HG03103 (cell line): Measurements from ENCODE around the gene STARD3.
"Not testable (repeated sequence)": the region's sequence is repeated elsewhere in the genome, so short reads cannot be mapped to it uniquely, and the experiment has no call there.

Experiments
- ATAC-seq: cut with Tn5 transposase; IDR thresholded peaks from one replicate; pipeline ENCODE4 v1.9.1; 2021; ENCODE audit warnings: low read depth; ENCODE audit not compliant: unreplicated experiment

The STARD3 gene

DNA sequence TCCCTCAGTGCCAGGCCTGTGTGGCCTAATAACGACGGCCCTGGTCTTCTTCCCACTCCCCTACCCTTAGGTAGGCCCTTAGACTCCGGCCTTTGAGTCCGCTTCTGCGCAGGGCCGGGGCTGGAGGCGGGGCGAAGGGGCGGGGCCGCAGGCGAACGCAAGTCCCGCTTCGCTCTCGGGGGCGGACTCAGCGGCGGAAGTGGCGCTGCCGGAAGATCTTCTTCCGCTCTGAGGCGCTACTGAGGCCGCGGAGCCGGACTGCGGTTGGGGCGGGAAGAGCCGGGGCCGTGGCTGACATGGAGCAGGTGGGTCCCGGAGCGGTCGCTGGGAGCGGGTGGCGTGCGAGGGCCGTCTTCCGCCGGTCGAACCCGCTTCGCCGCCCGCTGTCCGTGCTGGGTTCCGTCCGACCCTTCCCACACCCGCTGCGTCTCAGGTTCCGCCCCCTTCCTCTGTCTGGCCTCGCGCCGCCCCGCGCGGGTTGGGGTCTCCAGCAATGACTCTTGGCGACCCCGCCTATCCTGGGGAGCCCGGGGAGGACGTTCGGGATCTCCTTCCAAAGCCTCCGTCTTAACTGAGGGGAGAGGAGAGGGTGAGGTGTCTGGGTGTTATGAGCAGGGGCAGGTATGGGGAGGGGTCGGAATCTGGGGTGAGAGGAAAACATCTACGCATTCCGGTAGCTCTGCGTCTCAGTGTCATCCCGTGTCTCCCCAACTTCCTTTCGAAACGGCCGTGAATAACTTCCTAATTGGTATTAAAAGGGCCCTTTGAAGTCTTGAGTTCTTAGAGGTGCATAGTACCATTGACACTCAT lies at the start of gene STARD3:
STARD3 (plus strand) TSS at position 218 of the 810 bp plus-strand sequence. CDS start 16,388 bp downstream, outside the sequence.
- no peak for ATAC-seq

DNA sequence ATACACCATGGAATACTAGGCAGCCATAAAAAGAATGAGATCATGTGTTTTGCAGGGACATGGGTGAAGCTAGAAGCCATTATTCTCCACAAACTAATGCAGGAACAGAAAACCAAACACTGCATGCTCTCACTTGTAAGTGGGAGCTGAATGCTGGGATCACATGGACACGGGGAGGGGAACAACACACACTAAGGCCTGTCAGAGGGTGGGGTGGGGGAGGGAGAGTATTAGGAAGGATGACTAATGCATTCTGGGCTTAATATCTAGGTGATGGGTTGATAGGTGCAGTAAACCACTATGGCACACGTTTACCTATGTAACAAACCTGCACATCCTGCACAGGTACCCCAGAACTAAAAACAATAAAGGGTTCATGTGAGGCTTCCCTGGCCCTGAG lies 46.8 kb upstream of the STARD3 start:
- not testable (repeated sequence) for ATAC-seq

DNA sequence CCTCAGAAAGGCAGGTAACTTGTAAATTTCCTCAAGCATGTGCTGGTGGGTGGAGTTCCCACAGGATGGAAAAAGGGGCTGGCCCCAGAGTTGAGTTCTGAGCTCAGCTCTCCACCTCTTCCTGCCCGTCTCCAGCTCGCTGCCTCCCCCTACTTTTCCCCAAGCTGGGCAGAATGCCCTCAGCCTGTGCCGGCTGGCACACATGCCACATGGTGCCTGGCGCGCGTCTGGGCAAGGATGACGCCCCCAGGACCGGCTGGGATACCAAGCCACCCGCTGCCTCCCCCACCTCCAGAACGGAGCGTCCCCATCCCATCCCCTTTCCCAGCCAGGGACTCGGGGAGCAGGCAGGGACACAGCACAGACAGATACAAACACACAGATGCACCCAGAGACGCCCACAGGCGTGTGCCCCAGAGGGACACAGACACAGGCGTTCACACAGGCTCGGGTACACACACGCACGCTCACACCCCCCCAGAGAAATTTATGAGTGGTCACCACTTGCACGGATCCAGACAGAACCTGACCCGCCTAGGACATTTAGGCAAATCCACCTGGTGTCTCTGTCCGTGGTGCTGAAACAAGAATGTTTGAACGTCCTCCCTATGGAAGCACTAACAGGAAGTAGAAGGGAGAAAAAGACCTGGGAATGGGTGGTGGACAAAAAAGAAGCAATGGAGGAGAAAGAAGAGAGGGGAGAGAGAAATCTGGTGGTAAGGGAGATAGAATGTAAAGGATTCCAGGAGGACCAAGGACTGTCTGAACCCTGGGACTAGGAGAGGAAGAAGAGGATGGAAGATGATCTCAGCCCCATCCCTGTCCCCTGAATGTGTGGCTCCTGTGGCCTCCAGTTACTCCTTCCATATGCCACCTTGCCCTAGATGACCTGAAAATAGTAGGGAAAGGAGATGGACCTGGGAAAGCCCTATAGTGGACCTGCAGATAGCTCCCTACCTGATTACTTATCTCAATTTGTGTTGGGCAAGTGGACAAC lies 44.7 kb upstream of the STARD3 start:
- no peak for ATAC-seq

DNA sequence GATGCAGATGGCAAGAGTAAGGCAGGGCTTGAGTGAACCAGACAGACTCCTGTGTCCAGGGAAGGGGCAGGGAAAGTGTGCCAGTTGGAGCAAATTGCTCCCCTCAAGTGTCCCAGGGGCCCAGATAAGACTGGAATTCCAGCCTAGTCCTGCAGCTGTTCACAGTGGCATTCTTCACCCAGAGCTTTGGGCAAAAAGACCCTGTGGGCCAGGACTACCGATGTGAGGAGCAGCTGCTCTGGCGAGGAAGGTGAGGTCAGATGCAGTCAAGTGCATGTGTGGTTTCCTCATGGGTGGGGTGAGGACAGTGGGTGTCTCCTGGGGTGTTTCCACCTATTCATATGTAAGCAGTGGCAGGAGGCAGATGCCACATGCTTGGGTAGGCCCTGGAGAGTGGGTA lies 43.6 kb upstream of the STARD3 start:
- ATAC-seq: no peak

DNA sequence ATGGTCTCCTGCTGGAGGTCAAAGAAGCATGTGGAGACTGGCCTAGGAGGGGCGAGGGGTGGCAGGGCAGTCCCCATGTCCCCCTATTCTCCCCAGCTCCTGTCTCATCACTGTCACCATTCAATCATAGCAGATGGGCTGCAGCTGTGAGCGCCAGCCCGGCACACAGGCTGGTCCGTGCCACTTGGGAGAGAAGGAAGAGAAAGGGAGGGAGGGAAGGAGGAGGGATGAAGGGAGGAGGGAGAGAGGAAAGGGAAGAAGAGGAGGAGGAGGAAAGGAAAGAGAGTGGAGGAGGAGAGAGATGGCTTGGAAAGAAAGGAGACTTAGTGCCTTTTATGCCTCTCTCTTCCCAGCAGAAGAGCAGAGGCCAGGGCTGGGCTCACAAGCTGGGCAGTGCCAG lies 41.6 kb upstream of the STARD3 start:
- ATAC-seq: no peak

DNA sequence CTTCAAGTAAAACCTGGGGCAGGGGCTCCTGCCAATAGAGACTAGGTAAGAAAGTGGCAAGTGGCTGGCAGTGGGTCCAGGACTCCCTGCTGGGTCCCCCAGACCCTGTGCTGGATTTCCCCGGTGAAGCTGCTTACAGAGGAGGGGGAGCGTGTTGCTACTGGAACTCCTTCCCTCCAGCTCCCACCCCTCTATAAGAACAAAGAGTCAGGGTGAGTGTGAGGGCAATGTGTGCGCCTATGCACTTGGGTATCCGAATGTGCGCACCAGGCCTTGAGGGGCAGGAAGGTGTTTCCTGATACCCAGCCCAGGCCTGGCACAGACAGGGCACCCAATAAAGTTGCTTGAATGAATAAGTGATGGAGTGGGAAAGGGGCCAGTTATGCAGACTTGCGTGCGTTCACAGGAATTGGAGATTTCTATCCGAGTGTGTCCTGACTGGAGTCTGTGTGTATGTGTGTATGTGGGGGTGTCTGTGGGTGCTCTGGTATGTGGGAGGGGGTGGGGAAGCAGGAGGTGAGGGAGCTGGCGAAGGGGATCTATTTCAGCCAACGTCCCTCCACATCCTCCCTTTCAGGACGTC lies 40.9 kb upstream of the STARD3 start:
- no peak for ATAC-seq

DNA sequence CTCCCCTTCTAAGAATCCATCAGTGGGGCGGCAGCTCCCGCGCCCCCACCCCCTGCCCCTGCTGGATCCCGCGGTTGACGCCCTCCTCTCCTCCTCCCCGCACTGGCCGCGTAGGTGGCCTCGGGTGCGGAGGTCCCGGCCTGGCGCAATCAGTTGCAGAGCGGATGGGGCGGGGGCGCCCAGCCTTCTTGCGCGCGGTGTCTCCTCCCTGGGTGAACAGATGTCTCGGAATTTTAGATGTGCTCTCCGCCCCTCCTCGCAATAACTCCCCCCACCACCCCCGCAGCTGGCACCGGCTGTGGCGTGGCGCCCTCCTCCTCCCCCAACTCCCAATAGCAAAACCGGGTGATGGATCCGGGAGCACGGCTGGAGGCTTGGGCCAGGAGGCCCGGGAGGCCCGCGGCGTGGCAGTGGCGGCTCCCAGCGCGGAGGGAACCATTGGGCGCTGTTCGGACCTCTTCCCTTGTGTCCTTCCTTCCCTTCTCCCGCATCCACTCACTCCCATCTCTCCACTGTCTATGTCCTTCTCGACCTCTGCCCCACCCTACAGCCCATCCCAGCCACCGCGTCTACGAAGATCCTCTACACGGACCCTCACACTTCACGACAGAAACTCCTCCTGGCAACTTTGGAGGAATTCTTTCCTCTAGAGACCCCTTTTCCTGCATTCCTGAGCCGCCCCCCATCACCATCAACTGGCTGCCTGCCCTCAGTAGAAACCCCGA lies 40.2 kb upstream of the STARD3 start:
- no peak for ATAC-seq

DNA sequence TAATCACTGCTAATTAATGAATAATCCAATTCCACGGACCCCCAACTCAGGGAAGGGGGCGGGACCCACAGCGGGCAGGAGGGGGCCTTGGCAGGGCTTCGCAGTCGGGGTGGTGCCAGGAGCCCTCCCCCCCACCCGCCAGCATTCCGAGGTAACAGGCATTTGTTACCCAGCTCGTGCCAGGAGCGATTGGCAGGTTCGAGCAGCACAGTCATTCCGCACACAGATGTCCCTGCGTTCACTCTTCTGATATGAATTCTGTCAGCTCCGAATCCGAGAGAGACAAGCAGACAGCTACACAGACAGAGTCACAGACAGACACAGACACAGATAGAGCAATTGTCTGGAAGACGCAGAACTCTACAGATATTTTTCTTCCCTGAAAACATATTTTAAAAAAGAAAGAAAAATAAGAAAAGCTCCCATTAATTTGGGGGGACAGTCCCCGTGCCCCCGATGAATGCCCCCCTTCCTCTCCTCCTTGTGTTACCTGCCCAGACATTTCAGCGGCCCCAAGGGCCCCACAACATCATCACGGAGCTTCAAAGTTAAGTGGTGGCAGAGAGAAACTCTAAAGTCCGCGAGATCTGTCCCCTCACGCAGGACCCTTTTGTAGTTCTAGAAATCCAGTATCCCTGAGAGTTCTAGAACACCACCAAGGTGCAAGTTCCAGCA lies 39.4 kb upstream of the STARD3 start:
- ATAC-seq: no peak

DNA sequence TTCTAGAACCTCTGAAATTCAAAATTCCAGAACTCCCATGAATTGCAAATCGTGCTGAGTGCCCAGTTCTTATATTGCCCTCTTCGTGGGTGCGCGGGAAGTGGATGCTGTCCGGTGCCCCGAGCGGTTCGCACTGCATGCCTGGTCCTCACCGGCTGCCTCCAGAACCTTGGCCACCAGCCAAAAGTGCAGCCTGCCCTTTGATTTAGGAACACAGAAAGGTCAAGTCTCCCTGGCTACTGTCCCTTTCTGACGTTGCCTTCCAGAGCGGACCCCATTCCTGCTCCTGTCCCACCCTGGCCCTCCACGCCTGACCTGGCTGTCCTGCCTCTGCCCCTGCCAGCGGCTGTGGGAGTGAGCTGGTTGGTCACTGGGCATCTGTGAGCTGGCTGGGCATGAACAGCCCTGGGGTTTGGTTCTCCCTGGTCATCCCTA lies 38.9 kb upstream of the STARD3 start:
- ATAC-seq: no peak

DNA sequence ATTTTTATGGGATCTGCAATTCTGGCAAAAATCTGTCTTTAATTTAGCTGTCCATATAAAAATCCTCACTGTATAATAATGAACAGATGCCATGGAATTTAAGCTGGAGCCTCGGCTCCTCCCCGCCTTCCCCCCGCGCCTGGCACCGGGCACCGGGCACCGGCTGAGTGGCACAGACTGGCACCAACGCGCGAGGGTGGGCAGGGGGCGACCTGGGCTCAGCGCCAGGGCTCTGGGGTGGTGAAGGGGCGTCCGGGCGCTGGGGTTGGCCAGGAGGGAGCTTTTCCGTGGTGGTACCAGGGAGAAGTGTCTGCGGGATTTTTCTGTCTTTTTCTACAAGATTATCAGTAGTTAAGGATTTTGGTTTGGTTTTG lies 38.3 kb upstream of the STARD3 start:
- no peak for ATAC-seq

DNA sequence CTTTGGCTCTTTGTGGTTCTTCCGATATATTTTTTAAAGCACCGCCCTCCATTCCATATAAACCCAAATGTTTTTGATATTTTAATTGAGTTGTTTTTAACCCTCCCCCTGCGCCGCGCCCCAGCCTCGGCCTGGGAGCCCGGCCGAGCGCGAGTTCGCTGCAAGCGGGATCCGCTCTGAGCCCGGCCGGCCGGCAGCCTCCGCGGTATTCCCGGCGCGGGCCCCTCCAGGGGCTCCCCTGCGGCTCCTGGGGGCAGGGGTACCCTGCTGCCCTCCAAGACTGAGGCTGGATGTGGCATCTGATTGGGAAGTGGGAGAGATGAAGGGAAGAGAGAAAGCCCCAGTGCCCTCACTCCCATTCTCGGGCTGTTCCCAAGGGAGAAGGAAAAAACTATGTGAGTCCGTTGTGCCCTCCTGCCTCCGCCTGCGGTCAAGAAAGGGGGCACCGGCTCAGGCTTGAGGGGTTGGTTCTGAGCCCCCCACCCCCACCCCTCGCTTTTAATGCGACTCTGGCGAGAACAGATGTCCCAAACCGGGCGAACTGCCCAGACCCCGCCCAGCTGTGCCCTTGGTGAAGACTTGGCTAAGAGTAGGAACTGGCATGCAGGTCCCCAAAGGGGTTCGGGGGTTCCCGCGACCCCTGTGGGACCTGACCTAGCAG lies 37.8 kb upstream of the STARD3 start:
- ATAC-seq: no peak

DNA sequence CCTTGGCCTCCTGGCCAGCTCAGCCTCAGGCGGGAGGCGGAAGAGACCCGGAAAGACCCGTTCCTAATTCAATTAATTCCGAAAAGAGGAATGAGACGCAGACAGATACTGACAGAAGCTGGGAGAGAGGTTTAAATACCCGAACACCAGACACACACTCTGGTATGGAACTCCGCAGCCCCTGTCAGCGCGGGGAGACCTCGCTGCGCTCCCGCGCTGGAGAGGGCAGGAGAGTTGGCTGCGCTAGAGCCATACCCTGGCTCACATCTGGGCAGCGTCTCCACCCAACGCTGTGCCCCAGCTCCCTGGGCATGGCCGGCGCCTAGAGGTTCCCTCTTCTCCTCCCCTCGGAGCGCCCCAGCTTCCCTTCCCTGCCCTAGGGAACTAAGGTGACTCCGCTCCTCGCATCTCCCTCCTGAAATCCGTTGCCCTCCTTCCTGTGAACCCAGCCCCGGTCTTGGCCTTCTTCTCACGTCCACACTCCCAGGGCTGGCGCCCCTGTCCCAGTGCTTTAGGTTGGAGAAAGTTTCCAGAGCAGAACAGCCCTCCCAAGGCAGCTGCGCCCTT lies 37.2 kb upstream of the STARD3 start:
- no peak for ATAC-seq

DNA sequence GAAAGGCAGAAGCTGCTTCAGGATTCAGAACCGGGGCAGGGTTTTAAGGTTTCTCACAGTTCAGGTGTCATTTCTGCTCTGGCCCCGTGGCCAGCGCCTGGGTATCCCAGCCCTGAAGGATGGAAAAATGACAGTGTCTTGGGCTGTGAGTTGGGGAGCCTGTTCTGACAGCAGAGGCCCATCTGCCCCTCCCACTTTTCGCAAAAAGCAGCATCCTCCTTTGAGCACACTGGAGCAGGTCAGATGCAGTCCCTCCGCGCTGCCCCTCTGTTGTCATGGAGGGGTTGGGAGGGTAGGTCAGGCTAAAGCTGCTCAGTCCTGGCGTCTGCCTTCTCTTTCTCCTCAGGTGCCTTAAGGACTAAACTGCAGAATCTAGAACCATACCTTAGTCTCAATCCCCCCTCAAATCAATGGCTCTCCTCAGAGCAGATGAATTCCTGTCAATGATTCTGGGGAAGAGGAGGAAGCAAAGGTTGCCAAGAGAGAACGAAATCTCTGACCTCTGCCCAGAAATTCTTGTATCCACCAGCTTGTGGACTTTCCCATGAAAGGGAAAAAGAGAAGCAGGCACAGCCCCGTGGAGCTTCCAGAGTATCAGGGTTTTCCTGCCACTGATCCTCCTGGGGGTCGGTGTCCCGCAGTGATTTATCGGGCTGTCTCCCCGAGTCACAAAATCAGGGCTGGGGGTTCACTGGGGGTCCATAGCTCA lies 36.5 kb upstream of the STARD3 start:
- no peak for ATAC-seq

DNA sequence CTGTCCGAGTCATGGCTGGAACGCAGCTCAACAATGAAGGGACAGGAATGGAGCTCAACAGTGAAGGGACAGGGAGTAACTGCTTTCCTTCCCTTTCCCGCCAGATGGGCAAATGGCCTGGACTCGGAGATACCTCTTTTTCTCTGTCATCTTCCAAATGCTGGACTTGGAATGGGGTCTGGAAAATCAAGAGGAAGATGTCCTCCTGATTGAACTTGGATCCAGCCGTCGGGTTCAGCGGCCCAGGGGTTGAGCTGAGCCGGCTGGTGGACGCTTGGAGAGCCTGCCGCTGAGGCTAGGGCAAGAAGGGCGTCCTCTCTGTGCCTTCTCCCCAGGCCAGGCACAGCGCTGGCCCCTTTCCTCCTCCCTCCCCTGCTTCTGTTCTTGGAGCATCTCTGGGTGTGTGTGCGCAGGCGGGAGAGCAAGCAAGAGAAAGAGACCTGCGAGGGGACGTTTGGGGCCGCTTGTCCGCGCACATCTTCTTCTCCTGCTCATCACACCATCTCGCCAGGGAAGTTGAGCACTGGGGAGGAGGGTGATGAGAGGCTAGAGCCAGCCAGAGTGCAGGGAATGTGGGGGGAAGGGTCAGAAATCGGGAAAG lies 35.8 kb upstream of the STARD3 start:
- ATAC-seq: no peak

DNA sequence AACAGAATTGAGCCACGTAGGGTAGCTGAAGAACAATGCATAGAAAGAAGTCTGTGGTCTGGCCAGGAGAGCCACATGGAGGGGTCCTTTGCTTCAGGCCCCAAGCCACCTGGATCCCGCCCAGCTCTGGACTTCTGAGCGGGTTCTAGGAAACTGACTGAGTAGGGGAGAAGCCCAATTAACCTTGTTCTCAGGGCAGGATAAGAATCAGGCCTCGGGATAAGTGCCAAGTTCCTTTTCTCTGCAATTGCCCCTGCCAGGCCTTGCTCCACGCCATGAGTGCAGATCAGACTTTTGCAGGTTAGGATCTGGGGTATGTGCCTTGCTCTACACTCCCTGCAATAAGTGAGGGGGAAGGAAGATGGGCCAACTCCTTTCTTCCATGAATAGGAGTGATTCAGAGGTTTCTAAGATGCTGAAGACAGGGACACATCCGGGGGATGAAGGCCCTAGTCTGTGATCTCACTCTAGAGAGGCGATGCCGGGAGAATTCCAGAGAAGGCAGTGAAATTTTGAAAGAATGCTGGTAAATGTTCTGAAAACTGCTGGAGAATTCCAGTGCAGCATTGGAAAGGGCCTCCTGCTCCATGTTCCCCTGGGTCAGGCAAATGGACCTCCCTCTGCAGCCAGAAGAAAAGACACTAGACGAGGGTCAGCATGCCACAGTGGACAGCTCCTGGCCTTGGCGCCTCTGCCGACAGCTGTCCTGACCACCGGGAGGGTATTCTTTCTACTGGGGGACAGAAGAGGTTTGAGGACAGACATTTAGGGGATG lies 35.0 kb upstream of the STARD3 start:
- ATAC-seq: no peak

DNA sequence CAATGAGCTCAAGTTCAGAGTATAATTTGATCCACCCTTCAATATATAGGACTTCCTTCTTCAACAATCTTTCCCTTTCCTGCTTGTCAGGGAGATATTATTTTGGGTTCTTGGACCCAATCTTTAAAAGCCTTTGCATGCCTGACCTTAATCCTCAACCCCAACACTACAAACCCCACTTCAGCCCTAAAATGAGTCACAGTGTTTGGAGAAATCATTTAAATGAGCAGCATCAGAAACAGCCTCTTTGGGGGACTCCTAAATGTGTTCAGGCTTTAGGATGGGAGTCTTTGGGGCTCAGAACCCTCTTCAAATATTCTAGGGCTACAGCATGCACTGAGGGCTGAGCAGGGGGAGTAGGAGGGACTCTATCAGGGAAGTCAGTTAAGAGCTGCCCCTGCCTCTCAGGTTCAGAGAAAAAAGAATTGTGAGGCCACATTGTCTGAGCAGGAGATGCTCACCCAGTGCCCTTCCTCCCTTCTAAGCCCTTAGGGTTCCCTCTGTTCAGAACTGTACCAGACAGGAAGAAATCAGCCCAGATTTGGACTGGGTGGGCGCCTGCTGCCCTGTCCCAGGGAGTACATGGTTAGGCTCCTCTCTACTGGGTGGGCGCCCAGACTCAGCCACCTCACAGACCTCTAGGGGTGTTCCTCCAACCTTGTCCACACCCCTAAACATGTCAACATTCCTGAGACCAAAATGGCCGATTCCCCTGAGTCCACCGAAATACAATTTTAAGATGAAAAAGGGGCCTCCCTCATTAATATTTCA lies 34.2 kb upstream of the STARD3 start:
- ATAC-seq: no peak
